GM12864 (cell line): ENCODE measurements around the gene SSR3.

Experiments used
- DNase-seq: peaks from one replicate; pipeline ENCODE4 v3.0.0-alpha.2; 2011; ENCODE audit warnings: low read depth
- H3K4me3 ChIP-seq: 2 replicates; pipeline ENCODE4 v1.5.1; 2011; ENCODE audit warnings: mild to moderate bottlenecking, low read depth, low read length, control low read depth
- CTCF ChIP-seq: IDR thresholded peaks from 2 replicates; pipeline ENCODE4 v1.5.1; 2011; ENCODE audit warnings: low read depth, mild to moderate bottlenecking, moderate library complexity, low read length, control low read depth, inconsistent platforms; ENCODE audit errors: missing control alignments

SSR3 gene

GRCh38 chr3:156548902-156549301 lies 6.0 kb downstream of the SSR3 start:
- TF ChIP-seq CTCF = no peak
- no peak overlapping the region for H3K4me3 ChIP-seq
- no peak for DNase-seq

- no peak for TF ChIP-seq CTCF
- no peak for DNase-seq
- H3K4me3 ChIP-seq = no peak overlapping the region
Measured at GRCh38 chr3:156548041-156548687, 6.8 kb downstream of the SSR3 start.

- no peak for DNase-seq
- no peak overlapping the region for H3K4me3 ChIP-seq
- no peak for TF ChIP-seq CTCF
Measured at GRCh38 chr3:156547637-156548036, 7.3 kb downstream of the SSR3 start.

- TF ChIP-seq CTCF = no peak
- H3K4me3 ChIP-seq = no peak overlapping the region
- DNase-seq = no peak
Measured at GRCh38 chr3:156543043-156543555, 11.8 kb downstream of the SSR3 start.

GRCh38 chr3:156542101-156543042 lies 12.5 kb downstream of the SSR3 start:
- no peak for DNase-seq
- no peak for TF ChIP-seq CTCF
- no peak overlapping the region for H3K4me3 ChIP-seq

GRCh38 chr3:156539802-156540201 lies 15.1 kb downstream of the SSR3 start:
- DNase-seq = no peak
- H3K4me3 ChIP-seq = no peak overlapping the region
- TF ChIP-seq CTCF = no peak
